8988T (cell line): ENCODE results near the gene RAB26.
"Not testable (repeated sequence)": the region's sequence is repeated elsewhere in the genome, so short reads cannot be mapped to it uniquely, and the experiment has no call there.

Experiments used
- DNase-seq: peaks from one replicate; pipeline ENCODE4 v3.0.0; 2011

The RAB26 gene

GRCh38 chr16:2117960-2118722 lies 30.3 kb upstream of the RAB26 start:
- DNase-seq, result not testable (repeated sequence)

- DNase-seq, result not testable (repeated sequence)
These were observed 27.1 kb upstream of the RAB26 start for GRCh38 chr16:2121325-2121724.

- DNase-seq, result no peak
These were observed 26.6 kb upstream of the RAB26 start for GRCh38 chr16:2121853-2122252.

- DNase-seq, result no peak
These were observed 26.0 kb upstream of the RAB26 start for GRCh38 chr16:2122429-2122828.

- not testable (repeated sequence) for DNase-seq
These were observed 25.3 kb upstream of the RAB26 start for GRCh38 chr16:2122934-2123683.

- not testable (repeated sequence) for DNase-seq
These were observed 24.6 kb upstream of the RAB26 start for GRCh38 chr16:2123706-2124376.

- not testable (repeated sequence) for DNase-seq
These were observed 24.1 kb upstream of the RAB26 start for GRCh38 chr16:2124377-2124693.

- DNase-seq, result not testable (repeated sequence)
These were observed 23.6 kb upstream of the RAB26 start for GRCh38 chr16:2124694-2125444.

- not testable (repeated sequence) for DNase-seq
These were observed 22.8 kb upstream of the RAB26 start for GRCh38 chr16:2125609-2126008.

GRCh38 chr16:2126161-2126743 lies 22.2 kb upstream of the RAB26 start:
- DNase-seq, result not testable (repeated sequence)

- not testable (repeated sequence) for DNase-seq
These were observed 21.4 kb upstream of the RAB26 start for GRCh38 chr16:2126928-2127556.

- not testable (repeated sequence) for DNase-seq
These were observed 20.7 kb upstream of the RAB26 start for GRCh38 chr16:2127630-2128280.

GRCh38 chr16:2129251-2129650 lies 19.2 kb upstream of the RAB26 start:
- not testable (repeated sequence) for DNase-seq

GRCh38 chr16:2129890-2130447 lies 18.5 kb upstream of the RAB26 start:
- not testable (repeated sequence) for DNase-seq

GRCh38 chr16:2133797-2134196 lies 14.6 kb upstream of the RAB26 start:
- DNase-seq, result not testable (repeated sequence)

- DNase-seq, result not testable (repeated sequence)
These were observed 13.4 kb upstream of the RAB26 start for GRCh38 chr16:2135071-2135470.

GRCh38 chr16:2135770-2136490 lies 12.5 kb upstream of the RAB26 start, which contains the start of gene PKD1:
TSS of gene PKD1 (minus strand) at chr16:2135898. CDS start at chr16:2135689, 209 bp downstream.
- DNase-seq, result not testable (repeated sequence)

GRCh38 chr16:2142942-2143877 lies 5.2 kb upstream of the RAB26 start:
- DNase-seq, result no peak

- DNase-seq, result no peak
These were observed 4.4 kb upstream of the RAB26 start for GRCh38 chr16:2143878-2144485.
